ENCODE data around the gene ZP3.
"Not testable (repeated sequence)": the region's sequence is repeated elsewhere in the genome, so short reads cannot be mapped to it uniquely, and the experiment has no call there.

The ZP3 gene

DNA sequence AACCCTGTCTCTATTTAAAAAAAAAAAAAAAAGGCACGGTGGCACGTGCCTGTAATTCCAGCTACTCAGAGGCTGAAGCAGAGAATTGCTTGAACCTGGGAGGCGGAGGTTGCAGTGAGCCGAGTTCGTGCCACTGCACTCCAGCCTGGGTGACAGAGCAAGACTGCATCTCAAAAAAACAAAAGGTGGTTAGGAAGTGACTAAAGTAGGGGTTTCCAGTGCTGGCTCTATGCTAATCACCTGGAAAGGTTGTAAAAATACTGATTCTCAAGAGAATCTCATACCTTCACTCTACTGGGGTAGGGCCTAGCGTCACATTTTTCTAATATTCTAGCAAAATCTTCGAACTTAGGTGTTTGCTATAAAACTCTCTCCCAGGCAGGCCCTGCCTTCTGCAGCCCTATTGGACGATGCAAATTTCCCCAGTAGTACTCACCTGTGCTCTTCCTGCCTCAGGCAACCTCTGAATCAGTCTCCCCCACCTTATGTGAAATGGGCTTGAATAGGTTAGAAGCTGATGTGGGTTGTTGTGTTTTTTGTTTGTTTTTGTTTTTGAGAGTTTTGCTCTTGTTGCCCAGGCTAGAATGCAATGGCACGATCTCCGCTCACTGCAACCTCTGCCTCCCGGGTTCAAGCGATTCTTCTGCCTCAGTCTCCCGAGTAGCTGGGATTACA, 3.5 kb downstream of the ZP3 start:
- no peak overlapping the region for H3K27ac ChIP-seq (ENCODE audit: insufficient read depth in 1 of 2, low read depth in 1 of 2, low read length in 2 of 2, poor library complexity in 1 of 2, severe bottlenecking in 2 of 2)
- POLR2A ChIA-PET = no interaction called here
- 98% methylated on average over 4 of the region's 13 CpGs for WGBS (ENCODE audit: insufficient coverage)

DNA sequence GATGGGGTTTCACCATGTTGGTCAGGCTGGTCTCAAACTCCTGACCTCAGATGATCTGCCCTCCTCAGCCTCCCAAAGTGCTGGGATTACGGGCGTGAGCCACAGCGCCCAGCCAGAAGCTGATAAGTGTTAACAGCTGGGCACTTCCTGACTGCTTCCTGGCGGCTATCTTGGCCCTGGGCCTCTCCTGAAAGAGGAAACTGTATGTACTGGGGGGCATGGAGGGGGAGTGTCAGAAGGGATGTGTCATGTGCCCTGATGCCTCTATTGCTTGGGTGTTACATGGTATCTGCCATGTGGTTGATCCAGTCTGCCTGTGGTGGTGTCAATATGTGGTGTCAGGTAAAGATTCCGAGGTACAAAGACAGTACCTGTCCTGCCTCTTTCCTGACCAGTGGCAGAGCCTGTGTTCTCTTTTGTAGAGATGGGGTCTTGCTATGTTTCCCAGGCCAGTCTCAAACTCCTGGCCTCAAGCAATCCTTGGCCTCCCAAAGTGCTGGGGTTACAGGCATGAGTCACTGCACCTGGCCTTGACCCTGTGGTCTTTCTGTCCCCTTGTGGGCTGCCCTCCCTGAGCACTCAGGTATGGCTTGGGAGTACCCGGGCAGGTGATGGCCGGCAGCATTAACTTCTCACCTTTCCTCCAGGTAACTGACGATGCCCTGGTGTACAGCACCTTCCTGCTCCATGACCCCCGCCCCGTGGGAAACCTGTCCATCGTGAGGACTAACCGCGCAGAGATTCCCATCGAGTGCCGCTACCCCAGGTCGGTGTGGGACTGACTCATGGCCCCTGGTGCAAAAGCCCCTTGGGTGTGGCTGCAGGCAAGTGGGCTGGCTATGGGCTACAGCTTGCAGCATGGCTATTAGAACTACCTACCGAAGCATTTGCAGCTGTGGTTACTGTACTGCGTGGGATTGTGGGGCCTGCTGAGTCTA, 4.4 kb downstream of the ZP3 start:
- WGBS (ENCODE audit: insufficient coverage) = 78% methylated on average over 17 of the region's 18 CpGs
- Histone ChIP-seq H3K4me1 (ENCODE audit: control extremely low read depth in 1 of 4, control insufficient read depth in 4 of 4, insufficient read depth in 4 of 4, low read length in 3 of 4) (peaks cover 0 to 13% (median 10%) of the 10 kb centered on the region in 4 experiments), H3K4me3 (ENCODE audit: control insufficient read depth in 1 of 7, extremely low read depth in 1 of 7, insufficient read depth in 4 of 7, low read depth in 2 of 7, low read length in 6 of 7) (no peak overlapping the region), H3K27me3 (replicated peaks in 2 of 5; ENCODE audit: control insufficient read depth in 4 of 5, insufficient read depth in 5 of 5, low read length in 4 of 5) (no peaks in the 10 kb centered on the region), H3K36me3 (ENCODE audit: control insufficient read depth in 4 of 4, insufficient read depth in 4 of 4, low read length in 3 of 4) (peaks cover 0 to 4% (median 1%) of the 10 kb centered on the region in 4 experiments), H3K27ac (ENCODE audit: insufficient read depth in 1 of 2, low read depth in 1 of 2, low read length in 2 of 2, poor library complexity in 1 of 2, severe bottlenecking in 2 of 2) (no peak overlapping the region), H3K9me3 (ENCODE audit: control extremely low read depth in 1 of 5, control insufficient read depth in 4 of 5, insufficient read depth in 2 of 5, low read depth in 1 of 5, low read length in 4 of 5) (no peaks in the 10 kb centered on the region)
- DNase-seq = peak; percentile 29 to 72 (median 61)
- ChIA-PET POLR2A (no interaction called here), CTCF (interaction anchor here (0.9 kb wide), 1 partner anchor 28 kb away, joined by 3 read pairs; no protein-coding TSS in a partner anchor)

More for the DNA sequence above, 3.5 kb downstream of the ZP3 start:
- CTCF ChIA-PET = interaction anchor here (1.0 kb wide), 1 partner anchor 113 kb away, joined by 4 read pairs; no protein-coding TSS in a partner anchor
- H3K9me3 ChIP-seq (ENCODE audit: control extremely low read depth in 1 of 5, control insufficient read depth in 4 of 5, insufficient read depth in 2 of 5, low read depth in 1 of 5, low read length in 4 of 5) = no peaks in the 10 kb centered on the region
- H3K4me1 ChIP-seq (ENCODE audit: control extremely low read depth in 1 of 4, control insufficient read depth in 4 of 4, insufficient read depth in 4 of 4, low read length in 3 of 4) = peaks cover 0 to 13% (median 10%) of the 10 kb centered on the region in 4 experiments
- no peak overlapping the region for H3K4me3 ChIP-seq (ENCODE audit: control insufficient read depth in 1 of 7, extremely low read depth in 1 of 7, insufficient read depth in 4 of 7, low read depth in 2 of 7, low read length in 6 of 7)
- H3K27me3 ChIP-seq (replicated peaks in 2 of 5; ENCODE audit: control insufficient read depth in 4 of 5, insufficient read depth in 5 of 5, low read length in 4 of 5) = no peaks in the 10 kb centered on the region
- no peak for DNase-seq
- H3K36me3 ChIP-seq (ENCODE audit: control insufficient read depth in 4 of 4, insufficient read depth in 4 of 4, low read length in 3 of 4) = peaks cover 0 to 4% (median 1%) of the 10 kb centered on the region in 4 experiments

DNA sequence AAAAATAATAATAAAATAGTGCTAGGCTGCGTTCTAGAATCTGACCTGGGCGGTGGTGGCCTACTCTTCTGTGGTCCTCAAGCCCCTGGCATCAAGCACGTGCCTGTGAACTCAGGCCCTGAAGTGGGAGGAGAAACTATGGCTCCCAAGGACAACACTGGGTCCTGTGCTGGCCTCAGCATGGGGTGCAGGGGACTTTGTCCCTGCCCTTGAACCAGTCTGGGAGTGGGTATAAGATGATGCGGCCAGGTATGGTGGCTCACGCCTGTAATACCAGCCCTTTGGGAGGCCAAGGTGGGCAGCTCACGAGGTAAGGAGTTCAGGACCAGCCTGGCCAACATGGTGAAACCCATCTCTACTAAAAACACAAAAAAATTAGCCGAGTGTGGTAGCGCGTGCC, 5.5 kb downstream of the ZP3 start:
- H3K4me1 ChIP-seq (ENCODE audit: control extremely low read depth in 1 of 4, control insufficient read depth in 4 of 4, insufficient read depth in 4 of 4, low read length in 3 of 4) = peaks cover 0 to 13% (median 10%) of the 10 kb centered on the region in 4 experiments
- no peak for DNase-seq
- H3K27me3 ChIP-seq (replicated peaks in 2 of 5; ENCODE audit: control insufficient read depth in 4 of 5, insufficient read depth in 5 of 5, low read length in 4 of 5) = no peaks in the 10 kb centered on the region
- H3K27ac ChIP-seq (ENCODE audit: insufficient read depth in 1 of 2, low read depth in 1 of 2, low read length in 2 of 2, poor library complexity in 1 of 2, severe bottlenecking in 2 of 2) = no peak overlapping the region
- 96% methylated on average over 8 of the region's 9 CpGs for WGBS (ENCODE audit: insufficient coverage)
- CTCF ChIA-PET = interaction anchor here (0.9 kb wide), 1 partner anchor 29 kb away, joined by 3 read pairs; no protein-coding TSS in a partner anchor
- H3K4me3 ChIP-seq (ENCODE audit: control insufficient read depth in 1 of 7, extremely low read depth in 1 of 7, insufficient read depth in 4 of 7, low read depth in 2 of 7, low read length in 6 of 7) = no peak overlapping the region
- no peaks in the 10 kb centered on the region for H3K9me3 ChIP-seq (ENCODE audit: control extremely low read depth in 1 of 5, control insufficient read depth in 4 of 5, insufficient read depth in 2 of 5, low read depth in 1 of 5, low read length in 4 of 5)
- POLR2A ChIA-PET = no interaction called here
- peaks cover 0 to 4% (median 2%) of the 10 kb centered on the region in 4 experiments for H3K36me3 ChIP-seq (ENCODE audit: control insufficient read depth in 4 of 4, insufficient read depth in 4 of 4, low read length in 3 of 4)

DNA sequence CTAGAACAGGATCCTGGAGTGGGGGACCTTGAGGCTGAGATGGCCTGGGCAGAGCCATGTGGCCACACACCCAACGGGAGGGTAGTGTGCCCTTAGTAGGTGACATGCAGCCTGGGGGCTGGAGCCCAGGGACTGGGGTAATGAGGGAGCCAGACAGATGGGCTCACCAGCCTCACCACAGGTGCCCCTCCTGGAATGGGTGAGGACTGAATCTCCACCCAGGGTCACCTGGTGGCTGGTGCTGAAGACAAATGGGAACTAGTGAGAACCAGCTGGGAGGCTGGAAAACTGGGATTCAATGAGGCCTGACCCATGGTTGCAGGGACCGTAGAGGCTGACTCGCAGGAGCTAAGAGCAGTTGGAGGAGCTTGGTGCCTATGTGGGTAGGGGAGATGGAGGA, 6.1 kb downstream of the ZP3 start:
- no peak for DNase-seq
- Histone ChIP-seq H3K4me3 (ENCODE audit: control insufficient read depth in 1 of 7, extremely low read depth in 1 of 7, insufficient read depth in 4 of 7, low read depth in 2 of 7, low read length in 6 of 7) (no peak overlapping the region), H3K4me1 (ENCODE audit: control extremely low read depth in 1 of 4, control insufficient read depth in 4 of 4, insufficient read depth in 4 of 4, low read length in 3 of 4) (peaks cover 0 to 13% (median 10%) of the 10 kb centered on the region in 4 experiments), H3K9me3 (ENCODE audit: control extremely low read depth in 1 of 5, control insufficient read depth in 4 of 5, insufficient read depth in 2 of 5, low read depth in 1 of 5, low read length in 4 of 5) (no peaks in the 10 kb centered on the region), H3K36me3 (ENCODE audit: control insufficient read depth in 4 of 4, insufficient read depth in 4 of 4, low read length in 3 of 4) (peaks cover 0 to 4% (median 2%) of the 10 kb centered on the region in 4 experiments), H3K27me3 (replicated peaks in 2 of 5; ENCODE audit: control insufficient read depth in 4 of 5, insufficient read depth in 5 of 5, low read length in 4 of 5) (no peaks in the 10 kb centered on the region), H3K27ac (ENCODE audit: insufficient read depth in 1 of 2, low read depth in 1 of 2, low read length in 2 of 2, poor library complexity in 1 of 2, severe bottlenecking in 2 of 2) (no peak overlapping the region)
- 100% methylated on average over 3 of the region's 3 CpGs for WGBS (ENCODE audit: insufficient coverage)
- ChIA-PET CTCF (no interaction called here), POLR2A (no interaction called here)

DNA sequence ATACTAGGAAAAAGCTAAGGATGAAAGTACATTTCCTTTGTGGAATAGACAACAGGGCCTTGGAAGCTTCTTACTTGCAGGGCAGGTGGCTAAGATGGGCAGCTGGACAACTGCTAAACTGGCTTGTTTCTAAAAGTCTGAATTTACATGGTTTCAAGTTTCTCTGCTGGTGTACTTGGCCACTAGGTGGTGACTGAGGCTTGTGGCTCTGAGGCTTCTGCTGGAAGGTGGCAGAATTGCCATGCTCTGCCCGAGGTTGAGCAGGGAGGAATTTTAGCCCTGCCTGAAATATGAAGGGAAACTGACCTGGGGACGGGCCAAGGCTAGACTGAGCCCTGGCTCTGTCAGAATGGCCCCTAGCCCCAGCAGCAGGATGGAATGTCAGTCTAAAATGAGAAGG, 13.1 kb downstream of the ZP3 start:
- H3K27ac ChIP-seq (ENCODE audit: insufficient read depth in 1 of 2, low read depth in 1 of 2, low read length in 2 of 2, poor library complexity in 1 of 2, severe bottlenecking in 2 of 2); POLR2A ChIA-PET: not testable (repeated sequence)

GRCh38 chr7:76439120-76439888, 14.6 kb downstream of the ZP3 start:
- H3K27ac ChIP-seq (ENCODE audit: insufficient read depth in 1 of 2, low read depth in 1 of 2, low read length in 2 of 2, poor library complexity in 1 of 2, severe bottlenecking in 2 of 2); H3K36me3 ChIP-seq (ENCODE audit: control insufficient read depth in 4 of 4, insufficient read depth in 4 of 4, low read length in 3 of 4); CTCF ChIA-PET; H3K9me3 ChIP-seq (ENCODE audit: control extremely low read depth in 1 of 5, control insufficient read depth in 4 of 5, insufficient read depth in 2 of 5, low read depth in 1 of 5, low read length in 4 of 5); POLR2A ChIA-PET; H3K4me3 ChIP-seq (ENCODE audit: control insufficient read depth in 1 of 7, extremely low read depth in 1 of 7, insufficient read depth in 4 of 7, low read depth in 2 of 7, low read length in 6 of 7); DNase-seq; H3K4me1 ChIP-seq (ENCODE audit: control extremely low read depth in 1 of 4, control insufficient read depth in 4 of 4, insufficient read depth in 4 of 4, low read length in 3 of 4); H3K27me3 ChIP-seq (replicated peaks in 2 of 5; ENCODE audit: control insufficient read depth in 4 of 5, insufficient read depth in 5 of 5, low read length in 4 of 5): not testable (repeated sequence)
- no CpG with 5 or more reads among the region's 7 CpGs for WGBS (ENCODE audit: insufficient coverage)

More for the DNA sequence above, 13.1 kb downstream of the ZP3 start:
- whole genome bisulfite sequencing (ENCODE audit: insufficient coverage) = no CpG with 5 or more reads among the region's 2 CpGs
- not testable (repeated sequence) for H3K36me3 ChIP-seq (ENCODE audit: control insufficient read depth in 4 of 4, insufficient read depth in 4 of 4, low read length in 3 of 4); H3K4me3 ChIP-seq (ENCODE audit: control insufficient read depth in 1 of 7, extremely low read depth in 1 of 7, insufficient read depth in 4 of 7, low read depth in 2 of 7, low read length in 6 of 7); H3K4me1 ChIP-seq (ENCODE audit: control extremely low read depth in 1 of 4, control insufficient read depth in 4 of 4, insufficient read depth in 4 of 4, low read length in 3 of 4); H3K9me3 ChIP-seq (ENCODE audit: control extremely low read depth in 1 of 5, control insufficient read depth in 4 of 5, insufficient read depth in 2 of 5, low read depth in 1 of 5, low read length in 4 of 5); H3K27me3 ChIP-seq (replicated peaks in 2 of 5; ENCODE audit: control insufficient read depth in 4 of 5, insufficient read depth in 5 of 5, low read length in 4 of 5)
- DNase-seq = peak; percentile 73 to 85 (median 85)
- CTCF ChIA-PET = interaction anchor here (0.7 kb wide), 1 partner anchor 1026 kb away, joined by 3 read pairs; no protein-coding TSS in a partner anchor

Measured in common myeloid progenitor, CD34-positive (primary cell).